ENCODE data around the gene MEOX1.
"Not testable (repeated sequence)": the region's sequence is repeated elsewhere in the genome, so short reads cannot be mapped to it uniquely, and the experiment has no call there.

MEOX1 gene

DNA sequence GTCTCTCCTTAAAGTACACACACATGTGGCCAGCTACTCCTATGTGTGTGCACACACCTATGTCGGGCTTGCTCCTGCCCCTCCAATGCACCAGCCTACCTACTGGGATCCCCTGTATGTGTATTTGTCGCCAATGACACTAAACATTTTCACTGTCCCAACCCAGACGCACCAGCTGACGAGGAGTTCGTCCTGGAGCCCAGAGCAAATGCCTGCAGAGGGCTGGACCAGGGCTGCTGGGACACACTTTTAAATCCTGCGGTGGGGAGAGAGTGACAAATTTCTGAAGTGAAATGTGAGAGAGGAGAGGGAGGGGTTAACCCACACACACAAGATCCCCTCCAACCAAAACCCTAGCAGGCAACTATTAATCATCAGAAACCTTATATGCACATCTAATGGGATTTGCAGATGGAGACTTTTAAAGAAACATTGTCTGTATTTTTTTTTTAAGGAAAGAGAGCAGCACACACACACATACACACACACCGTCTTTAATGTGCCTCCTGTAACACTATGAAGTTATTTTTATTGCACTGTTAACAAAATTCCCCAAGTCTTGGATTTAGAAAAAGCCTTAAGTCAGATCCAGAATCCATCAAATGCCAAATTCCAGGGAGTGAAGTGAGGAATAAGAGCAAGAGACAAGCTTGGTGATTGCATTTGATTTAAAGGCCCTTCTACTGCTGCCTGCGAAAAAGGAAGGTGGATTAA lies at the start of gene MEOX1:
MEOX1 (minus strand) TSS at position 224 of the 714 bp plus-strand sequence. CDS start 388 bp downstream, outside the sequence.
- no peak for DNase-seq (ENCODE audit: low read depth)

DNA sequence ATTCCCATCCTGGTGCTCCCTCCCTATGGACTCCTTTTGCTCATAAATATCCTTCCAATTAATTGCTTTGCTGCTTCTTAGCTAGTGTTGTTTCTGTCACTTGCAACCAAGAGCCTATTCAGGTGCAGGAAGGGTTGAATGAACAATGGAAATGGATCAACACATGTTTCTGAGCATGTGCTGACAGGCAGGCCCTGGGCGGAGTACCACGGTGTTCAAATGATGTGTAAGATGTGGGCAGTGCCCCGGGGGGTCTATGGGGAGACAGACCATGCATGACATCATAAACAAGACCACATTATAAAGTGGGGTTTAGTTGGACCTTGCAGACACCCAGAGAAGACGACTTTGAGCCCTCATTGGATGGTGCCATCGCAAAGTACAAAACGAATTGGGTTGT lies 48.4 kb upstream of the MEOX1 start:
- no peak for DNase-seq (ENCODE audit: low read depth)

DNA sequence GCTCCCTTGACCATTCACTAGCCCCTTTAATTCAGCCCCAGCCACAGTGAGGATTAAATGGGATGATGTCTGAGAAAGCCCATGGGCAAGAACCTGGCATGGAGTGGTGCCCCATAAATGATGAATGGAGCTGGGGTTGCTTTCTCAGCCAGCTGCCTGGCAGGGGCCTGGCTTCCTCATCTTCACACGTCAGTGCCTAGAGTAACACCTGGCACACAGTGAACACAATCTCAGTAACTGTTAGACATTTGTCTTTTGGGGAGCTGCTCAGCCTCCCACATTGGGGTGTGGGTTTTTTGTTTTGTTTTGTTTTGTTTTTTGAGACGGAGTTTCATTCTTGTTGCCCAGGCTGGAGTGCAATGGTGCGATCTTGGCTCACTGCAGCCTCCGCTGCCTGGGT lies 47.5 kb upstream of the MEOX1 start:
- no peak for DNase-seq (ENCODE audit: low read depth)

DNA sequence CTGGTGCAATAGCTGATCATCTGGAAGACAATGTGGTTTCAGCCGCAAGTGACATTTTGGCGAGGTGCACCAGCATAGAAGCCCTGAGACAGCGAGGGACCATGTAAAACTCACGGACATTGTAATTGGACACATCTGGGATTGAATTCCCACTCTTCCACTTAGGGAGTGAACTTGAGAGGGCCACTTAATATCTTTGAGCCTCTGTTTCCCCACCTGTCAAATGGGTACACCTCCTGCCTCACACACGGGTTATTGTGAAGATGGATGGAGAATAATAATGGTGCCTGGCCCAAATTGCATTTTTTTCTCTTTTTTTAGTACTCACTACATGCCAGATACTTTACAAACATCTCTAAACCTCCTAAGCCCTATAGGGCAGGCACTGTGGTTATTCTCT lies 45.5 kb upstream of the MEOX1 start:
- DNase-seq (ENCODE audit: low read depth): no peak

DNA sequence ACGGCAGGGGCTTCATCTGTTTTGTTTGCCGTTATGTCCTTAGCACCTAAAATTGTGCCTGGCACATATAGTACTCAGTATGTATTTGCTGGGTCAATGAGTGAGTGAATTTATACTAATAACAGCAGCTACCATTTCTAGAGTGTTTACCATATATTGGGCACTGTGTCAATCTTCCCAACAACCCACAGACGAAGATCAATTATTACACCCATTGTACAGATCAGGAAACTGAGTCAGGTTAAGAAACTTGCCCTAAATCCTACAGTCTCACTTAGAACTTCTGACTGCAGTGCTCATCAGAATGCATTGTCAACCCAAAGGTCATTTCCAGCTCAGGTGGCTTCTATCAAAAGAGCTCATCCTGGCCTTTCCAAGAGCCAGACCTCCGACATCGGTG lies 44.5 kb upstream of the MEOX1 start:
- DNase-seq (ENCODE audit: low read depth): no peak

DNA sequence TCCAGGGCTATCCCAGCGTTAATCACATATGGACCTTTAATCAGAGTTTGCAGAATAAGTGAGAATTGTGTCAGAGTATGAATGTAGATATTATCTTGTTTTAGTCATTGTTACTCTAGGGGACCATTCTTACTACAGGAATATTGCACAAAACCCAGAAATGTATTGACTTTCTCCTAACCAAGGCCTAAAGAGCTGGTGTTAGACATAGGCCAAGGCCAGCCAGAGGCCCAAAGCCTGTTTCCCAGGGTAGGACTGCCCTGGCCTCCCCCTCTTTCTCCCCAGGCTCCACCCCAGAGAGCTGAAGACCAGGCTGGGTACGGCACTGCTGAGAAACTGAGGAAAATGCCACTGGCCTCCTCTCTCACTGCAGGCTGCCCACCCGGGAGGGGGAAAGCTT lies 41.9 kb upstream of the MEOX1 start:
- DNase-seq (ENCODE audit: low read depth): no peak

DNA sequence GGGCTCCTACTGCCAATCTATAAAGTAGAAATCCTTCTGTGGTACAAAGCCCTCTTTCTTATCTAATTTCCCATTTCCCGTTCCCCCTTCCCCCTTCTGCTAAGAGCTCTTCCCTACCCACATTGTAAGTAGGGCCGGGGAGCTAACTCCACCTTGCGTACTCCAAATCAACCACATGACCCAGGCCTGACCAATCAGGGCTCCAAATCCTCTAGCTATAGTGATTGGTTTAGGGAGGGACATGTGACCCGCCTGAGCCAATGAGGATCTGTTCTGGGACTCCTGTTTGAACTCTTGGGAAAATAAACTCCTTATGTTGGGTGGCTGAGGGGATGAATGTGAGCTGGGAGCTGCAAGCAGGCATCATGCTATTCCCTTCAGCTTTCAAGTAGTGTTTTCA lies 40.9 kb upstream of the MEOX1 start:
- no peak for DNase-seq (ENCODE audit: low read depth)

DNA sequence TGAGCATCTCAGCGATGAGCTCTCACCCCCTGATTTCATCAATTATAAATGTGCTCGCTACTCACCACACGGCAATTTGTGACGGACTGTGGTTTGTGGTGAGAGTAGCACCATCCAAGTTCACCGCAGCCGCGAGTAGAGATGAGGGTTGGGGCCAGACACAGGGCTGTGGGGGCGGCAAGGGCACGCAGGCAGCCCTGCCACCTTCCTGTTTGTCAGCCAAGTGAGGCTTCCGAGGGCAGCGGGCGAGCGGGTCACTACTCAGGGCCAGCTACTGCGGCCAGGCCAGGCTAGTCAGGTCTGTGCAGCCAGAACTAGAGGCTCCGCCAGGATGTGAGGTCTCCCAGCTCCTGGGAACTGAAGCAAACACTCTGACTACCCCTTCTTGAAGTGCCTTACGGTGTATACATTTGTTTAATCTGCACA lies 39.6 kb upstream of the MEOX1 start:
- no peak for DNase-seq (ENCODE audit: low read depth)

DNA sequence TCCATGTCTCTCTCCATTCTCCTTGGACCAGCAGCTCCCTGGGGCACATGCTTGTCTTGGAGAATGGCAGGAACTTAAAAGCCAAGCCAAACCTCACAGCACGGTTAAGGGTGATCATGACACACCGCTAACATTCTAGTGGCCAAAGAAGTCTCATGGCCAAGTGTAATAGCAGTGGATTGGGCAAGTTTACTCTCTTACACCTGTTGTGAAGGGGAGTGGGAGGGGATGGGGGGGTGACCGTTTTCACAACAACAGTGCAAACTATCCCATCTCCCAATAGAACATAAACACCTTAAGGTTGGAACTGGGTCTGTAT lies 37.7 kb upstream of the MEOX1 start:
- no peak for DNase-seq (ENCODE audit: low read depth)

DNA sequence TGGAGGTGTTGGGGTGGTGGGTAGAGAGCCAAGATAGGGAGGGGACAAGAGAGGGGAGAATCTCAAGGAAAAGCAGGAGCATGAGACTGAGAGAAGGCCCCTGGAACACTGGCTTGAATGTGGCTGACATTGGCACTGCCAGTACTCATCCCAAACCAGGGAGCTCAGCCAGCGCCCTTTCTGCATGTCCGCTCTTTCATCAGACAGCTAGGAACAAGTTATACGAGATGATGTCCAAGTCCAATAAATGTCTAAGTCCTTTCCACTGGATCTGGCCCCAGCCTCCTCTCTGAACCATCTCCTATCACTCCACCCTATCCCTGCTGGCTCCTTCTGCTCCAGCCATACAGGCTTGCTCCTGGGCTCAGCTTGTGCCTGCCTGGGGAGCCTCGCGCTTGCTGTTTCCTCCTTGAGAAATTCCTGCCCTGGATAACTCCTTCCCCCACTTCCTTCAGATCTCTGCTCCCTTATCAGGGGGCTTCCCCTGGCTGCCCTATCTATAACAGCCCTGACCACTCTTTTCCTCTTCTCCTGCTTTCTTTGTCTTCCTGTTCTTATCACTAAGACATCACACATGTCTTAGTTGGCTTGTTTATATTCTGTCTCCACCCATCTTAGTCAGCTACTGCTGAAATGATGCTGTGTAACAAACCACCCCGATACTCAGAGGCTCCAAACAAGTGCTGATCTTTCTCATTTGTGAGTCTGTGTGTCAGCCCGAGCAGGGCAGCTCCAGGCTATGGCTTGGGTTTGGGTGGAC lies 37.1 kb upstream of the MEOX1 start:
- no peak for DNase-seq (ENCODE audit: low read depth)

DNA sequence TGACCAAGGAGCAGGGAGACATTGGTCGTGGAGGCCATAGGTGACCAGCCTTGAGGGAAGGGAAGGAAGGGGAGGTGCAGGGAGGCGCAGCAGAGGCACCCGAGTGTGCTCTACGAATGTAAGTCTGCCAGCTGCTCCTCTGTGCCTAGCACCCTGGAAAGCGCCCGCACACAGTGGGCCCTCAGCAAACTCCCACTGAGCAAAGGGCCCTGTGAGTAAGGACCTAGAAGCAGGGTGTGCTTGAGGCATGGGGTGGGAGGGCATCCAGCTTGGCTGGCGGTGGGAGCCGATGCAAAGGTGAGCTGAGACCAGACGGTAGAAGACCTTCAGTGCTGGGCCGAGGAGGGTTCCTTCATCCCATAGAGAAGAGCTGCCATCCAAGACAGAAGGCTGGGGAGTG lies 36.2 kb upstream of the MEOX1 start:
- no peak for DNase-seq (ENCODE audit: low read depth)

DNA sequence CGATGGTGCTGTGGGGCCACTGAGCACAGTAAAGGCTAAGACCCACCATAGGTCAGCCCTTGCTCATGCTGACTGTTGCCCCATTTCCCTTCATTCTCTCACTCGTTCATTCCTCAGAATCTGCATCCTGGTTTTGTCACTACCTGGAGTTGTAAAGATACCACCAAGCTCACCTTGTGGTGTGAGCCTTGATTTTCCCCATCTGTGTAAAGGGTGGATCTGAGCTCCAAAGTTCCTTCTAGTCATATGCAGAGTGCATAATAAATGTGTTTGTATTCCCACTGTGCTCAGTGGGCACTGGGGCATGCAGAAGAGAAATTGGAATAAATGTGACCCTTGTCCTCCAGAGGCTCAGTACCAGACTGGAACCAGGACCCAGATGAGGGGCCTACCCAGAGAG lies 35.2 kb upstream of the MEOX1 start:
- DNase-seq (ENCODE audit: low read depth): no peak

DNA sequence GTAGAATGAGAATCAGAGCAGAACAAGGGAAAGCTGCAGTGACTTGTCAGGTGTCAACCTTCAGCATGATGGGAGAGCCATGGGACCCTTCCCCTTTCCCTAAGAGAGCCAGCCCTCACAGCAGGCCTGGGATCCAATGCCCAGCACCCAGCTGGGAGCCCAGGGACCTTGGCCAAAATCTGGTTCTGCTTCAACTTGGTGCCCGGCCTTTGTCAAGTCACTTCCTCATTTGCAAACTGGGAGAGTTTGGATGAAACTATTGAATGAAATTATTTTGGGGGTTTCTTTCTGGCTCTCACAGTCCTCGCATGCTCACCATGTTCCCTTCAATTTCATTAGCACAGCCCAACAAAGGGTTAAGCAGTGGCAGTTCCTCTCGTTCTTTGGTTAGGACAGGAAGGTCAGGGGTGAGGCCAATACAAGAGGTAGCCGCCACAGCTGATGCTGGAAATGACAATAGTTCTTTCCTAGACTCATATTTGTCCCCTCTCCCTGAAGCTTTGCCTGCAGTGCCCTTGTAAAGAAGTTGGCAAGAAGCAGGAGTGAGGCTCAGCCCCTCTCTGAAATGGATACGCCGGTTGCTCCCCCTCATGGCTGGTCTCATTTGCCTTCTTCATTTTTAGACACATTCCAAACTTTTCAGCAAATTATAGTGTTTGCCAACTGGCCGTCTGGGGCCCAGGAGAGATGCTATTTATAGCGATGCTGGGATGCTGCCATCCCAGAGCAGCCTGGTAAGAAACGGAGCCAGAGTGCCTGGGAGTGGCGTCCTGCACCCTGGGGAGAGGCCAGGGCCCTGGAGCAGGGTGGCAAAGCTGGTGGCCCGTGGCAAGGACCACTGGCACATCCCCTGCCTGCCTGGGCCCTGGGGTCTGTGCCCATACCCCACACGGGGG lies 34.5 kb upstream of the MEOX1 start:
- peak; percentile 28 for DNase-seq (ENCODE audit: low read depth)

DNA sequence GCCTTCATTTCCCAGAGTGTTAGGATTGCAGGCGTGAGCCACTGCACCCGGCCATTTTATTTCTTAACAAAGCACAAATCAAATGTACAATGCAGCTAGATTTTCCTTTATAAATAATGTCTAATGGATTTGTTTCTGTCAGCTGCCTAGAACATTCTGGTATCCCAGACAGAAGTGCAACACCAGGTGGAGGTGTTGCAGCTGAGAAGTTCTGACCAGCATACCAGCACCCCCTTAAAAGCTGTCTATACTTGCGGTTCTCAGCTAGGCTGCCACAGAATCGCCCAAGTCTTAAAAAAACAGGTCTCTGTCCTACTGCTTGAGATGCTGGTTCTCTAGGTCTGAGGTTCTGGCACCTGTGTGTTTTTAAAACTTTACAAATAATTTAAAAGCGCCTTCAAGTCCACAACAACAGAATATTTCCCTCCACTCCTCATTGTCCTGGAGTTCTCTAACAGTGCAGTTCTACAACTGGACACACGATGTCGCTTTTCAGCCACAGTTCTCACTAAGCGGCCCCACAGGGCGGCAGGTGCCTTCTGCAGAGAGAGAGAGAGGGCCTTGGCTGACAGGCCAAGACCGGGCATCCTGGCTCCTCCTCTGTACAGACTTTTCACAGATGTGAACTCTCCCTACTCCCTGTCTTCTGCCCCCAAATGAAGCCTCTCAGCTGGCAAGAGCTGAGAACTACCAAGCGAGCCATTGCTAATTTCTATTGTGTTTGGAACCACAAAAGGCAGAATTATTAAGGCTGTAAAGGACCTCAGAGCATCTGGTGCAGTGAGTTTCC lies 32.6 kb upstream of the MEOX1 start:
- DNase-seq (ENCODE audit: low read depth): peak; percentile 54

DNA sequence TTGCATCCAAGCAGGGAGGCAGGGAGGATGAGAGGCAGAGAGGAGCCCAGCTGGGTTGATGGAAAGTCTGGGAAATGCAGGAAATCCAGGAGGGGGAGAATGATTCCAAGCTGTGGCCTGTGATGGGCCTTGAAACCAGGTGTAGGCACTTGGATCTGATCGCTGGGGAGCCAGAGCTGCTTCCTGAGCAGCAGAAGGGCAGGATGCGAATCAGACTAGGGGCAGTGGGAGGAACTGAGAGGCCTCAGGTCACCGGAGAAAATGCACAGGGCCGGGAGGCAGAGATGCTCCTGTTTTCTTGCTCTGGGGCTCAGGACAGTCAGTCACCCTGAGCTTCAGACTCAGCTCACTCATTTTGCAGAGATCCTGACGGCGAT lies 29.6 kb upstream of the MEOX1 start:
- no peak for DNase-seq (ENCODE audit: low read depth)

DNA sequence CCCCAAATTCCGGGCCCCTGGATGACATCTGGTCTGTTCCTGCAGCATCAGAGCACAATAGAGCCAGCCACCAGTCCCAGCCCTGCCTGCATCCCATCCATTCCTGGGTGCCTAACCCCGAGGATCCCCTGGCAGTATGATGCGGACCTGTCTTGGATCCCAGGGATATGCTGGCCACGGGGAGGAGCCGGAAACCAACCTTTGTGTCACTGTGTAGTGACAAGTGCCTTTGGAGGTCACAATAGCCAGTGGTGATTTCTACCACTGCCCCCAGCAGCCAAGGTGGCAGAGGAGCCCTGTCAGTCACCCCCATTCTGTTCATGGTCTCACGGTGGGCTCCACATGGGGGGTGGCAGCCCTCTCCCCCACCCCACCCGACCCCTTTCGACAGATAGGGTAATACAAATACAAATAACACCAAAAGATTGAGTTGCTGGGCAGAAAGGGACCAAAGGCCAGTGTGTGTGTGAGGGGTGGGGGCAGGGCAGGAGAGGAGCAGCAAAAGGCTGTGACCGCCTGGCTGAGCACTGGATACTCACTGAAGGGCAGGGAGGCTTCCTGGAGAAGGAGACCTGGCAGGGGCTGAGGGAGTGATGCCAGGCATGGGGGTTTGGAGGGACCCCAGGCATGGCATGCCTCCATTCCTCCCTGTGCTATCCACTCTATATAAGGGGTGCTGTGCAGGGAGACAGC lies 29.0 kb upstream of the MEOX1 start:
- no peak for DNase-seq (ENCODE audit: low read depth)

DNA sequence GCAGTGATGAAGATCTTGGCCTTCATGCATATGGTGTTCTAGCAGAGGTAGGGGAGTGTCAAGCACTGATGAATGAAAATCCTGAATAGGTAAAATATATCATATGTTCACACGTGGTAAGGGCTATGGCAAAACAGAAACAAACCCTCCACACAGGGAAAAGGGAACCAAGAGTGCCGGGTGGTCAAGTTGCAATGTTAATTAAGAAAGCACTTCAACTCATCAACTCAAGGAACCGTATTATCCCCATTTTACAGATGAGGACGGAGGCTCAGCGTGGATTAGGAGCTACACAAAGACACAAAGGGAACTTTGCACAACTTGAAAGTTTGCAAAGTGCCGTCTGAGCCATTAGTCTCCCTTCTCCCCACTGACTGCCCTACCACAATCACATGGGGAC lies 28.1 kb upstream of the MEOX1 start:
- no peak for DNase-seq (ENCODE audit: low read depth)

DNA sequence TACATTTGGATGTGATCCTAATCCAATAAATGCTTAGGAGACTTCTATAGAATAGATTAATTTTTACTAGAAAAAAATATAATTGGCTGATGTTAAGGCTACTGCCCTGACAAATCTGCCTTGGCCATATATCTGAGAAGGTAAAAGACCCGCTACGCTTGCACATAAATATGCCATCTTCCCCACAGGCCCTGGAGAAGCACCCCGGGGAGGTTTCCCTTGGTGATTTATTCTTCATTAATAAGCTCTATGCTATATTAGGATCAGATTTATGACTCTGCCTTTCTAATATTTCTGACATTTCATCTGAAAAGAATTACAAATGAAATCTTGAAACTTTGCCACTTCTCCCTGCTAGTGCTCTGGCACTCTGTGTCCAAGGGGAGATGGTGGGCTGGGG lies 27.4 kb upstream of the MEOX1 start:
- no peak for DNase-seq (ENCODE audit: low read depth)

DNA sequence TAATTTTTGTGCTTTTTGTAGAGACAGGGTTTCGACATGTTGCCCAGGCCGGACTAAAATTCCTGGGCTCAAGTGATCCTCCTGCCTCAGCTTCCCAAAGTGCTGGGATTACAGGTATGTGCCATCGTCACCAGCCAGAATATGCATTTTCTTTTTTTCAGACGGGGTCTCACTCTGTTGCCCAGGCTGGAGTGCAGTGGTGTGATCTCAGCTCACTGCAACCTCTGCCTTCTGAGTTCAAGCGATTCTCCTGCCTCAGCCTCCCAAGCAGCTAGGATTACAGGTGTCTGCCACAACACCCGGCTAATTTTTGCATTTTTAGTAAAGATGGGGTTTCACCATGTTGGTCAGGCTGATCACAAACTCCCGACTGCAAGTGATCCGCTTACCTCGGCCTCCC lies 25.2 kb upstream of the MEOX1 start:
- DNase-seq (ENCODE audit: low read depth): not testable (repeated sequence)

DNA sequence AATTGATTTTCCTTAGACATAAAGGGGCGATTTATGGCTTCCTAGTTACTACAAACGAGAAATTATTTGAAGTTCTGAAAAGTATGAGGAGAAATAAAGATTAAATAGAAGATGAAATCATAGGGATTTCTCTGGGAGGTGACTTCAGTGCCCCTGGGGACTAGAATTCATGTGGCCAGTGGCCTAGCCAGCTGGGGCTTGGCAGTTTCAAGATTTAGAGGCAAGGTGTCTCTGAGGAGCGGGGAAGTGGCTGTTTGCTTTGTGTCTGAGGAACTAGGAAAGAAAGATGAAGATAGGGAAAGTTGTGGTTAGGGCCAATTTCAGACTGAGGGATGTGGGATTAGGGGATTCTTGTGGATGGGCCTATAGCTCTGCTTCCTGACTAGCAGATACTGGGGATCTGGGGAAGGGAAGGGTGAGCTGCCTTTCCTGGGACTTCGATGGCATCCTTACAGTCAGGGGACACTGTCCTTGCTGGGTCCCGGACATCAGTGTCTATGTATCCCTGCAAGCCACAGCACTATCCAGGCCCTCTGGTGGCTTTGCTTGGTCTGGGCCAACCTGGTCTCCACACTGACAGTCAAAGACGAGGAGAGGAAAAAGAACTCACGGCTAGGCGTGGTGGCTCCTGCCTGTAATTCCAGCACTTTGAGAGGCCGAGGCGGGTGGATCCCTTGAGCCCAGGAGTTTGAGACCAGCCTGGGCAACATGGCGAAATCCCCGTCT lies 22.4 kb upstream of the MEOX1 start:
- no peak for DNase-seq (ENCODE audit: low read depth)

DNA sequence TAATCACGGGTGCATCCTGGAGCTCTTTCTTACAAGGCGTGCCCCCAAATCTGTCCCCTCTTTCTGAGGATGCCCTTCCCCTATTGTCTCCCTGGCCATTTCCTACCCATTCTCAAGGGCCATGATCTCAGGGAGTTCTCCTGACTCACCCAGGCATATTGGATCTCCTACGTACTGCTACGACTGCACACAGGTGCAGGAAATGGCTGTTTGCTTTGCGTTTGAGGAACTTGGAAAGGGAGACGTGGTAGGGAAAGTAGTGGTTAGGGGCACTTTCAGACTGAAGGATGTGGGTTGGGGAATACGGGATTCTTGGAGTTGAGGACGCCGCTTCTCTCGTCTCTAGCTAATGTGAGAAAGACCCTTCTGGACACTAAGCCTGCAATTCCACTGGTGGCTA lies 18.7 kb upstream of the MEOX1 start:
- no peak for DNase-seq (ENCODE audit: low read depth)

Measured in GM04504 (cell line).